ENCODE measurements around the gene PDE6G.

DNA sequence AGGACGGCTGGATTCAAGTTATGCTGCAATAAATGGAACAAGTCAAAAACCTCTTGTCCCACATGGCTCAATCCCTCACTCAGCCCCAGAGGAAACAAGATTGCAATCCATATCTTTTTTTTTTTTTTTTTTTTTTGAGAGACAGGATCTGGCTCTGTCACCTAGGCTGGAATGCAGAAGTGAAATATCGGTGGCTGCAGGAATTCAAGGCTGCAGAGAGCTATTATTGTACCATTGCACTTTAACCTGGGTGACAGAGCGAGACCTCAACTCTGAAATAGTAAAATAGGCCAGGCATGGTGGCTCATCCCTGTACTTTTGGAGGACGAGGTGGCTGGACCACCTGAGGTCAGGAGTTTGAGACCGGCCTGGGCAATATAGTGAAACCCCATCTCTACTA is 2.7 kb upstream of the PDE6G start:
- TF ChIP-seq, protein P1, sequence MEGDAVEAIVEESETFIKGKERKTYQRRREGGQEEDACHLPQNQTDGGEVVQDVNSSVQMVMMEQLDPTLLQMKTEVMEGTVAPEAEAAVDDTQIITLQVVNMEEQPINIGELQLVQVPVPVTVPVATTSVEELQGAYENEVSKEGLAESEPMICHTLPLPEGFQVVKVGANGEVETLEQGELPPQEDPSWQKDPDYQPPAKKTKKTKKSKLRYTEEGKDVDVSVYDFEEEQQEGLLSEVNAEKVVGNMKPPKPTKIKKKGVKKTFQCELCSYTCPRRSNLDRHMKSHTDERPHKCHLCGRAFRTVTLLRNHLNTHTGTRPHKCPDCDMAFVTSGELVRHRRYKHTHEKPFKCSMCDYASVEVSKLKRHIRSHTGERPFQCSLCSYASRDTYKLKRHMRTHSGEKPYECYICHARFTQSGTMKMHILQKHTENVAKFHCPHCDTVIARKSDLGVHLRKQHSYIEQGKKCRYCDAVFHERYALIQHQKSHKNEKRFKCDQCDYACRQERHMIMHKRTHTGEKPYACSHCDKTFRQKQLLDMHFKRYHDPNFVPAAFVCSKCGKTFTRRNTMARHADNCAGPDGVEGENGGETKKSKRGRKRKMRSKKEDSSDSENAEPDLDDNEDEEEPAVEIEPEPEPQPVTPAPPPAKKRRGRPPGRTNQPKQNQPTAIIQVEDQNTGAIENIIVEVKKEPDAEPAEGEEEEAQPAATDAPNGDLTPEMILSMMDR (IDR thresholded peaks at IDR 0.05): no peak
- TF ChIP-seq POLR2A (IDR thresholded peaks at IDR 0.05): no peak

All from uterus (tissue), 2 donors.